HG02884 (cell line): ENCODE measurements around the gene SH2D7.

Experiments
- ATAC-seq: cut with Tn5 transposase; IDR thresholded peaks from one replicate; pipeline ENCODE4 v1.9.1; 2021; ENCODE audit warnings: mild to moderate bottlenecking, moderate library complexity; ENCODE audit not compliant: unreplicated experiment

SH2D7 gene

DNA sequence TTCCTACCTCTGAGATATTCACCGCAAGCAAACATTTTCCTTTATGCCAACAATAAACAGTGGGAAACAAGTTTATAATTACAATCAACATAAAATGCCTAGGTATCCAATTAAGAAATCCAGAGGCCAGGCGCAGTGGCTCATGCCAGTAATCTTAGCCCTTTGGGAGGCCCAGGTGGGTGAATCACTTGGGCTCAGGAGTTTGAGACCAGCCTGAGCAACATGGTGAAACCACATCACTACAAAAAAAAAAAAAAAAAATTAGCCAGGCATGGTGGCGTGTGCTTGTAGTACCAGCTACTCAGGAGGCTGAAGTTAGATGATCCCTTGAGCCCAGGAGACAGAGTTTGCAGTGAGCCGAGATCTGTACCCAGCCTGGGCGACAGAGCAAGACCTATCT lies 32.1 kb upstream of the SH2D7 start:
- no peak for ATAC-seq

DNA sequence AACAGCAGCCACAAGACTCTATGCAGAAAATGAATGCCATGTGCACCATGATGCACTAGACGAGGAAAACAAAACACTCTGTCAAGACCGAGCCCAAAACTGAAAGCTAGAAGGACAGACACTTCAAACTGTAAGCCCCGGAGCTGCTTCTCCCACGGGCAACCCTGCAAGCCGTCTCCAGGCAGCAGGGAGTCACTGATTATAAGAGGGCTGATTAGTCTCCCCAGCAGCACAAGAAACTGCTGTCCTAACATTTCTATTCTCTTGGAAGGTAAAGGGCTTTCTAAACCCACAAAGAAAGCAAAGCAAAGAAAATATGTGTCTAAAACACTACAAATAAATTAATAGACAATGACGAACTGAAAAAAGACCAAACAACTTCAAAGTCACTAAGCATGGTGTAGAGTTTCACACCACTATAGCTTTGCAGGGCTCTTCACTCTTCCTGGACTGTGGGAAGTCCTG lies 30.4 kb upstream of the SH2D7 start:
- no peak for ATAC-seq

DNA sequence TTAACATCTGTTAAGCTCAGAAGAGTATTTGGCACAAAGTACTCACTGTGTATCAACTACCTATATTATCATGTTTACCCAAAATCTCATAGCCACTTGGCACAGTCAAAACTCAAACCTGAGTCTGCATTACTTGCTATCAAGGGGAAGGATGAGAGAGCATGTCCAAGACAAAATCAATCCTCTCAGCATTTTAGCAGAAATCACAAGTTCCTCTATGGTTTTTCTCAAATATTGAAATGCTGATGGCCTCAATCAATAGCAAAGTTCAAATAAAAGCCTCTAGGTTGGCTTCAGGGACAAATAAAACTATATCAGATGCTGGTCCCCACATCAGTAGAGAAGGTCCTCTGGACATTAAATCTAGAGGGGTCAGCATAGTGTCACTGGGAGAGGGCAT lies 29.1 kb upstream of the SH2D7 start:
- ATAC-seq, result no peak

DNA sequence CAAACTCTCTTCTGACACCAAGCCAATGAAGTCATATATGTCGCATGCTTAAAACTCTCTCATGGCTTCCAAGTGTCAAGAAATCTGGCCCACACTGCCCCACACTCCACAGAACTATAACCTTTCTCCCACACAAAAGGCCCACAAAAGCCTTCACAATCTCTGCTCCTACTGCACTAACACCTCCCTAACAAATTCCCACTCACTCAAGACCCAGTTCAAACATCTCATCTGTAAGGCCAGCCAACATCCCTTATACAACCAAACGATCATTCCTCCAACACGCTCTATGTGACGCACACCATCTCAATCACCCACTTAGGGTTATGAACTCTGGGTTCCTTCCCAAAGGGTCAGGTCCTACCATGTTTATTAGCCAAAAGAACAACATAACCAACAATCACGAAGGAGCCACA lies 28.4 kb upstream of the SH2D7 start:
- no peak for ATAC-seq

DNA sequence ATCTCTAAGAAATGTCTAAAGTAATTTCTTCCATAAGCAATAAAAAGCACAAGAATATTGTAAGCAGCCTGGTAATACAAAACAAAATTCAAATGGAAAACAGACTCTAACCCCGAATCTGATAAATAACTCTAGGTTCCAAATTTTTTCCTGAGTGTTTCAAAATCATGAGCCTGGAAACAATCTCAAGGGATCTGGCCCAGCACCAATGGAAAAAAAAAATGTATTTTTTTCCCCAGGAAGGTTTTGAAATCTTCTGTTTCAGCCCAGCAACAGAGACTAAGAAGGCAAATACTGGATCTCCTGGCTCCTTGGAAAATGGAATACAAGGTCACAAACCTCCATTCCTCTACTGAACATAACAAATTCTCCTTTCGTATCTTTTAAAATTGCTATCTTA lies 27.8 kb upstream of the SH2D7 start:
- no peak for ATAC-seq

DNA sequence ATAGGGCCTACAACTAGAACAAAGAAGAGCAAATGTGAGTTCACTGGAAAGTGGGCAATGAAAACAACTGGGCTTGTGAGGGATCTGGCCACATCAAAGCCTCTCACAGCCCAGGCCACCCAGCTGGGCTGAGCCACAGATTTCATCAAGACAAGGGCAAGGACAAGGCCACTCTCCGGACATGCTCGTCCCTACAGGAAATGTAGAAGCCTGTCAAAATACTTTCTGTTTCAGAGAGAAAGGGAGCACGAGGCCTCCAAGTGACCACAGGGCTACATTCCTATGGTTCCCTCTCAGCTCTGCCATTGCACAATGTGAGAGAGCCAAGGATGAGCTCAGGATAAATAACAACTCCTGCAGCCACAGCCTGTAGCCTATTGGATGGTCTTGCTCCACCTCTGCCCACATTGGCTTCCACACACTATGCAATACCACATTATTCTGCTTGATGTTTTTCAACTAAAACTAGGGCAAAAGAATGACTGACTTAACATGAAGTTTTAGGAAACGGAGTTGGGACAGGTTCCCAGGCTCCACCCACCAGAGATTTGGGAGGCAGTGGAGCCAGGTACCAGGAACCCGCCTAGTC lies 27.0 kb upstream of the SH2D7 start:
- ATAC-seq, result no peak

DNA sequence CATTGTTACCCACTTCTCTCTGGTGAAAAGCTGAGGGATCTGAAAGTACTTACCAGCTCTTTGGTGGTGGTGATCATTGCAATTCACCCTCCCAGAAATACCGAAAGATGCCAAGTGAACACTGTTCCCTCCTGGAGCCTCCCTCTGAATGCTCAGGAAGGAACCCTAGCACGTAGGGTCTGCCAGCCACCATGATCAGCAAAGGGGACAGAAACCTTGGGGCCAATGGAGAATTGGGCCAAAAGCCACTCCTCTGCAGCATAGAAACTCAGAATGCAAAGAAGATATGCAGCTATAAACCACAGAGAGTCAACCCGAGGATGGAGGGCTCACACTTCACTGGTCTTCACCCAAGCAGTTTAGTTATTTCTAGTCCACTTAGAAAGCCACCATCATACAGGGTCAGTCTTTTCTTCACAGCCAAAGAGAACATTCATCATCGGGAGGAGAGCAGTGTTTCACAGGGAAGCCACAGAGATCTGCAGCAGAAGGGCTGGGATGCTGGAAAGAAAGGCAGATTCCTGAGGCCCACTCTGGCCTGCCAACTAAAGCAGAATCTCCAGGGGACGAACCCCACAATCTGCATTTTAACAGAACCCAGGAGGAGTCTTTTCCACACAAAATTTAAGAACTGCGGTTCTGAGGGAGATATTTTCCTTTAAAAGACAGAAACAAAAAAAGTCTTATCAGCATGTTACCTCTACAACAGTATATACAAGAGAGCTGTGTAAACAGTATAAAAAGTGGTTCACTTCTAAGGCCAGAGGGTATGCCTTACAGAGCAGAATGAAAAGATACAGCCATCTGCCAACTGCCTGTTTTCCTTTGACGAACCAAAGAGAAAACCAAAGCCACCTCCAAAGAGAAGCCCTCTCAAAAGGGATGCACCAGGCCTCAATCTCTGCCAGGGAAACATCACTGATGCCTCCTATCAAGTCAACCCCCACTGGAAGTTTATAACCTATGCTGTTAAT lies 26.1 kb upstream of the SH2D7 start:
- ATAC-seq, result peak; percentile 51

DNA sequence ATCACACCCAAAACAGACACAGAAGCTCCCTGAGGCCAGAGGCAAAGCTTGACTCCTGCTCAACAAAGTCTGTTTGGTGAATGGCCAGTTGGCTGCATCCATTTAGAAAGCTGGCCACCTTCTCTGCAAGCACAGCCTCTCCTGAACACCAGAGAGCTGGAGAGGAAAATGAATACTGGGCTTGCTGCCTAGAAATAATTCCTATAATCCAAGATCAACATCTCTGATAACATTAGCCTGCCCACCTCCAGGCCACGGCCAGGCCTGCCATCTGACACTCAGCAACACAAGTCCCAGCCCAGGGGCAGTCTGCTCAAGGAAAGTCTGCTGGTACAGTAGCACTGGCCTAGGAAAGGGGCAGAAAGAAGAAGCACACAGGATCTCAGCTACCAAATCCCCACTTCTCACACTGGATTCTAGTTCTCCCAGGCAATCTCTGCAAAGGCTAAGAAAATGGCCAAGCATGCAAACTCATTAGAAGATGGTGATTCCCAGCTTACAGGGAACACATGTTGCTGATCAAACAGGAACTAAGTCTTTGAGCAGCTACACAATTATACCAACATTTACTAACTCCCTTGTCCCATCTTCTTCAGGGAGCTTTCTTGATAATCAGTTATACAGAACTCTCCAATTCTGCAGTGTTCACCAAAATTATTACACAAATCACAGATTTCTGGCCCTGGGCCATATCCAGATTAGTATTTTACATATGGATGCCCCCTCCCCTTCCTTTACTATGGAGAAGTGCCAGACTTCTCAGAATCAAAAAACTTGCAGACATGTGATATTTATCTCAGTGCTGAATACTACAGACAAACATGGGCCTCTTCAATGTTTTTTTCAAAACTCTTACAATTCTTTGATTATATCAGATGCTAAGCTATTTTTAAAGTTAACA lies 24.8 kb upstream of the SH2D7 start:
- no peak for ATAC-seq

DNA sequence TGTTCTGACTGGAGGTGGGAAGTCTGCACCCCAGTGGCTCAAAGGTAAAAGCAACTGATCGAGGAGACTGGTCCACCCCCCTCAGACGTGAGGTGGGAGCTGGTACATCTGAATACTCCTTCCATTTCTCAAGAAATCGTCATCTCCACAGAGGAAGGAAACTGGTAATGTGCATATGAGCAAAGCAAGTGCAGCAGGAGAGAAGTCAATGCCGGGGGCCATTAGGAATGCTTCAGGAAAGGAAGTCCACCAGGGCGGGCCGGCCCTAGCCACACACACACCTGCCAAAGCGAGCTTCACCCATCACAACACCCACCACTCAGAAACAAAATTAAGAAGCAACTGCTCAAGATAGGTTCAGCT lies 23.3 kb upstream of the SH2D7 start:
- no peak for ATAC-seq

DNA sequence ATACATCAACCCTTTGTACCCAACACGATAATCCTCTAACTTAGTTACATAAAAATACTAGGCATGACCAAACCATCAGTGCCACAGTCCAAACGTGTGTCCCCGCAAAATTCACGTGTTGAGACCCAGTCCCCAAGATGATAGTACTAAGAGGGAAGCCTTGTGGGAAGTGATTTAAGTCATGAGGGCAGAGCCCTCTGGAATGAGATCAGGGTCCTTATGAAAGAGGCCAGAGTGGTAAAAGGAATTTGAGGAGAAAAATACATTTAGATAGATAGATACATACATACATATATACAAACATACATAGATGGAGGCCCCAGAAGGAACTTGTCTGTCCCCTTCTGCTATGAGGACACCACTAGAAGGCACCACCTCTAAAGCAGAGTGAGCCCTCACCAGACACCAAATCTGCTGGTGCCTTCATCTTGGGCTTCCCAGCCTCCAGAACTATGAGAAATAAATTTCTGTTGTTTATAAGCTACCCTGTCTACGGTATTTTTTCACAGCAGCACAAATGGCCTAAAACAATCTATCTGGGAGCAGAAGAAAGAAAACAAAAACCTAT lies 22.8 kb upstream of the SH2D7 start:
- ATAC-seq, result no peak

DNA sequence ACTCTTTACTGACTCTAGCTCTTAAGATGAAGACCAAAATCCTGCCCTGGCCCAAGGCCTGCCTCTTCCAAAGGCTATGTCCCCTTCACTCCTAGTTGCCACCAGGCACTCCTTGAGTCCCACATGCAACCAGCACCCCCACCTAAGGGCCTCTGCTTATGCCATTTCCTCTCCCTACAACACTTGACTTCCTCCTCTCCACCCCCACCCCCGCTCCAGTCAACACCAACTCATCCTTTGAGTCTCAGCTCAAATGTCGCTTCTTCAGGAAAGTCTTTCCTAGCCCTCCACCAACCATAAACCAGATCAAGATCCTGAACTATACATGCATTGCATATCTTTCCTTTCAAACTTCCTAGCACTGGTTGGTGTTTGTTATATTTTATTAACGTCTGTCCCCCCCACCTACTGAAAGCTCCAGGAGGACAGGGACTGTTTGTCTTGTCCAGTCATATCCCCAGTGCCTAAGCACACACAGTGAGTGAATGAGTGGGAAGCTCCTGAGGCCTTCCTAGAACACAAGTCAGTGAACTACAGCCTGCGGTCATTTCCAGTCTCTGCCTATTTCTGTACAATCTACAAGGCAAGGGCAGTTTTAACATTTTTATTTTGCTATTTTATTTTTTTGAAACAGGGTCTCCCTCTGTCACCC lies 22.2 kb upstream of the SH2D7 start:
- no peak for ATAC-seq

DNA sequence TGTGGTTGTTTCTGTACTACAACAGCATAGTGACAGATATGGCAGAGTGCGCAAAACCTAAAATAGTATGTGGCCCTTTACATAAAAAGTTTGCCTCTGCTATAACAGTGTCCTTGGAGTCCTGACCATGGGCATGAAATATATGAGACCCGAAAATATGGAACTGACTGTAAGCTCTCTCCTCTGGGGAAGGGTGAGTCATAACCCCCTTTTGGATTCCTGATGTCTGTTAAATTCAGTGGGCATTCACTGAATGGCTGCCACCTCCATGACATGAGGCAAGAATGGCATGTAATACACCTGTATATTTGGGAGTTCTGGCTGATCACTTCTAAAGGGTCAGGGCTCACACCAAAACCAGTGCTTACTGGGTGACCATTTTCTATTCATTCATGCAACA lies 21.0 kb upstream of the SH2D7 start:
- ATAC-seq, result no peak

DNA sequence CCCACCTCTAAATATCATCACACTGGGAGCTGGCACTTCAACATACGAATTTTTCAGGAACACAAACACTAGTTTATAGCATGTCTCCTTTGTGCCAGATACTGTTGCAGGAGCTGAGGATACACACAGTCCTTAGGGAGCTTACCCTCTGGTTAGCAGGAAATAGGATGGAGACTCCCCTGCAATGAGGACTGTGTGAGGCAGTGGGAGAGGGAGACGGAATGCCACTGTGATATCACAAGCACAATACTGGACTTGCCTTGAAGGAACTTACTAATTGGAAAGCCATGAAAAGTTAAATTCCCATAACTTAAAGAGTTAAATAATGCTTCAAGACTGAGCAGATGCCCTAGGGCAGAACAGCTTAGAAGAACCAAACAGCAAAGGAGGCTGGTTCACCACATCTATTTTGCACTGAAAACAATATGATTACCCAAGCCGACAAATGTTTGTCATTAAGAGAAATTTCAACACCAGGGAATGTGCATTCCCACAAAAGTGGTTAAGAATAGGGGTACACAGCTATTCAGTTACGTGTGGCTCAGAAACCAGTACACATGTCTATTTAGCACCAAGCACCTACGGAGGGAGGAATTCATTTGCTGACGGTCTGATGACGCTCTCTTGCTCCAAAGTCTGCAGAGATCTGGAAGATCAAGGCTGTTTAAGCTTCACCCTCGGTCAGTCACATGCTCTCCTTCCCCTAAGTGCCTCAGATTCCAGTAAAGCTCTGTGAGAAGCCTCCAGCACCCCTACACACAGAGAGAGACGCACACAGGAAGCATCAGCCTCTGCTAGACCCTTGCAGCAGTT lies 20.1 kb upstream of the SH2D7 start:
- ATAC-seq, result no peak

DNA sequence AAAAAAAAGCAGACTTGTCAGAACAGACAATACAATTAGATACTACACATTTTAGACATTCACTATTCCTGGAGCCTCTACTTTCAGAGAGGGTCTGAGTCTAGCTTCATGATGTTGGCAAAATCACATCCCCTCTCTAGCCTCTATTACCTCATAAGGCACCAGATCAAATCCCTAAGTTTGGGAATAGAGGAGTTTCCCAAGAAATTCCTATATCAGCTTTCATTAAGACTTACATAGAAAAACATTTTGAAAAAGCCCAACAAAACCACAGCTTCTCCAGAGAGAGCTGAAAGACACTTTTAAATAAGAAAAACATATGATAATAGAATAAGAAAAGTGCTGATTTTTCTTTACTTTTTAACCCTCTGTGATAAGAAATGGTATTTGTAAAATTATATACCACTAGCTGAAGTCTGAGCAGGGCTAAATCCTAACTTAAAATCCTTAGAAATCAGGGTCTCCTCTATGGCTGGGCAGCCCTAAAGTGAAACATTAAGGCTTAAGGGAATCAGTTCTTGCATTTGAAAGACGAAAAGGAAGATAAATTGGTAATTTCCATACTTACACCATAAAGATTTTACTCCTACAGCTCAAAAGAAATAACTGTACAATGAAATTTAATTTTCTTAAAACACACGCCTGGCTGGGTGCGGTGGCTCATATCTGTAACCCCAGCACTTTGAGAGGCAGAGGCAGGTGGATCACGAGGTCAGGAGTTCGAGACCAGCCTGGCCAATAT lies 19.1 kb upstream of the SH2D7 start:
- ATAC-seq, result no peak

DNA sequence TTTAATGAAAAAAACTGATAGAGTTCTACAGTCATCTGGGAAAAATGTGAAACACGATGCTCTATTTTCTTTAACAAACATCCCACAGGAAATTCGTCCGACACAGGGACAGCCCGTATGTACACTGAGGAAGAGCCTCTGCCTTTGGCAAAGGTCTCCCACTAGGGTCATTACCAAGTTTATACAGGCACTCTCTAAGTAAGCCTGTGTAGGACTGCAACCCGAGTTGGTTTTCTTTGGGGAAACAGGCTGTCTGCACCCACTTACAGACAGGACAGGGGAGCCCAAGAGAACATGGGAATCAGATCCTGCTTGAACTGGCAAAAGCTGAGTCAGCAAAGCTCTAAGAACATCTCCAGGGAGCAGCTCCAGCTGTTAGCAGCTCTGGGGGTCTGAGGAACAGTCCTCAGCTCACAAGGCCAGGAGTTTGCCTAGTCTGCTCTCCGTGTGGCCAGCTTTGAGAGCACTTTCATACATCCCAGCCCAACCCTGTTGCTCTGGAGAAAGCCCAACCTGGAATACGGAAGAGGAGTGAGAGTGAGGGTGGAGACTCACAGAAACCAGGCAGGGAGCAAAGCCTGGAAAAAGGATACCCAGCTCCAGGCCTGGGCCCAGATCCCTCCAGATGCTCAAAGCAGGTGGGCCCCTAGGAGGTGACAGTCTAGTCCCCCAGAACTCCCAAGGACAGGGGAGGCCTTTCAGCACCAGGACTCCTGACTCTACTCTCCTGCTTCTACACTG lies 16.7 kb upstream of the SH2D7 start:
- ATAC-seq, result no peak

DNA sequence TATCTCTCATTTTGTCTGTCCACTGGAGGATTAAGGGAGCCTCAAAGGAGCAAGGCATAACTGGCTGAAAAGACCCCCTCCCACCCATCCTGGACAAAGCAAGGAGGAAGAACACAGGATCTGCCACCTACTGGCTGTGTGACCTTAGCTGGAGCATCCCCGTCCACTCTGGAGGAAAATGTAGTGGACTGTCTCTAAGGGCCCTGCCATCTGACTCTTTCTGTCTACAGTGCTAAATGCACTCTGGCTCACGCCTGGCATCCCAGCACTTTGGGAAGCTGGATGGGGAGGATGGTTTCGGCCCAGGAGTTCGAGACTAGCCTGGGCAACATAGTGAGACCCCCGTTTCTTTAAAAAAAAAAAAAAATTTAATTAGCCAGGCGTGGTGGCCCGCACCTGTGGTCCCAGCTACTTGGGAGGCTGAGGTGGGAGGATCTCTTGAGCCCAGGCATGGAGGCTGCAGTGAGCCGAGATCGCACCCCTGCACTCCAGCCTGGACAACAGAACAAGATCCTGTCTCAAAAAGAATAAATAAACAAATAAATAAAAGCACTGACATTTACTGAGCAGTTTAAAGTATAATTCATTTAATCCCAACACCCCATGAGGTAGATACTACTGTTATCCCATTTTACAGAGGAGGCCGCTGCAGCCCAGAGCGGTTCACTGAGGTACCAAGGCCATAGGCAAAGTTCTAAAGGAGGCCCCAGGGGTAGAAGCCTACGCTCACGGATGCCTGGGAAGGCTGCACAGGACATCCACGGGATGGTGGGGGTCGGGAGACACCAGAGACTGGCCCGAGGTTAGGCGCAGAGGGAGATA lies 15.9 kb upstream of the SH2D7 start:
- no peak for ATAC-seq

DNA sequence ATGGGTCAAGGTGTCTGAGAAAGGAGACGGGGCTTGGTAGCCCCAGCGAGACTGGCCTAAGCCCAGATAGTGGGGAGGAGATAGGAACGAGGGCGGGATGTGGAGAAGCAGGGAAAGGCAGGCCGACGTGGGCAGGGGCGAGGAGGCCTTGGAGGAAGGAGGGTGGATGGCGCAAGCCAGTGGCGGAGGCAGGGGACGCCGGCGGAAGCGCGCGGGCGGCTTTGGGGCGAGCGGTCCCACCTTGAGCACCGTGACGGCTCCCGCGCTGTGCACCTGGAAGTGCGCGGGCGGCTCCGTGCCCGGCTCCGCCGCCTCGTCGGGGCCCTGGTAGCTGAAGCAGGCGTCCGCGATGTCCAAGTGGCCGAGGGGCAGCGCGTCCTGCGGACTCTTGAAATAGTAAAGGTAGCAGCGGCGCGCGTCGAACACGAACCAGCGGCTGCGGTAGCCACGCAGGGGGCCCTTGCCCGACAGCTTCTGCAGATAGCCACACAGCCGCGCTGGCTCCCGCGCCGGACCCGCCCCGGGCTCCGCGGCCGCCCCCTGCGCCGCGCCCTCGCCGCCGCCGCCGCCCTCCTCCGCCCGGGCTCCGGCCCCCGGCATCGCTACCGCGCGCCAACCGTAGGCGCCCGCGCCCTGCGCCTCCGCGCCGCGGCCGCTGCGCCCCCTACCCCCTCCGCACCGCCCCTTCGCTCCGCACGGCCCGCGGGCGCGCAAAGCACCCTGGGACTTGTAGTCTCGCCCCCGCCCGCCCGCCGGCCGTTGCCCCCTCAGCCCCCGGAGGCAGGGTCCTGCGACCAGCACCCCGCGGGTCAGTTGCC lies 15.1 kb upstream of the SH2D7 start, which contains the start of gene TBC1D2B:
TBC1D2B (minus strand) TSS at position 659 of the 818 bp plus-strand sequence; CDS start at position 600, 59 bp downstream.
- peak; percentile 58 for ATAC-seq
